HG02588 (cell line): ENCODE data around the gene DNM2.
"Not testable (repeated sequence)": the region's sequence is repeated elsewhere in the genome, so short reads cannot be mapped to it uniquely, and the experiment has no call there.

Source experiments
- ATAC-seq: cut with Tn5 transposase; IDR thresholded peaks from one replicate; pipeline ENCODE4 v1.9.1; 2021; ENCODE audit warnings: mild to moderate bottlenecking, moderate library complexity; ENCODE audit not compliant: unreplicated experiment

The DNM2 gene

DNA sequence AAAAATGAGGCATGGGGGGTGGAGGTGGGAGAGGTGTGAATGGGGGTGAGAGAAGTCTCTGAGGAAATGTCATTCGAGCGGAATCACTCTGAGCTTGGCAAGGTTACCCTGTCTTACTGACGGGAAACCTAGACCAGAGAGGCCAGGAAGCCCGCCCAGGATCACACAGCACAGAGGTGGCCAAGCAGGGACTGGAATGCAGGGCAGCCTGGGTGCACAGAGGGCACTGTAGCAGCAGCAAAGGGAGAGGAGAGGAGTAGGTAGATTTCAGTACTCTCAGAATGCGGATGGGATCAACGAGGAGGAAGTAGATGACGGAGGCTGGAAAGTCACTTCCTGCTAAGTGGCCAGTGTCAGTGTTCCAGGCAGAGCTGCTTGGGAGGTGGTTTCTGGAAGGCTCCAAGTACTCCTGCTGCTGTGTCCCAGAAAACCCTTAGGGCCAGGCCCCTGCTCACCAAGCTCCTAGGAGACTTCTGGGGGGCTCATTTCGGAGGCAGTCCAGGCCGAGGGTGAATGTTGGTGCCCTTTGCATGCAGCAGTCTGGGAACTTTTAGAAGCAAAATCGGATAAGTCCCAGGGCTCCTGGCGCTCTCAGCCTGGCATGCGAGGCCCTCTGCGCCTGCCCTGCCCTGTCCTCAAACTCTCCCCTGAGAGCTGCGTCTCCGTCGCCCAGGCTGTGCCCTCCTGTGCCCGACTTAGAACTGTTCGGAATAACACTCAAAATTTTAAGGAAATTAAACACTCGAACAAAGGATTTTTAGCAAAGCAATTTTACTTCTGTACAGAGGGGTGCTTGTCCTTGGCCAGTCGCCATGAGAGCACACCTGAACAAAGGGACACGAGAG, 33.5 kb downstream of the DNM2 start:
- ATAC-seq, result no peak

DNA sequence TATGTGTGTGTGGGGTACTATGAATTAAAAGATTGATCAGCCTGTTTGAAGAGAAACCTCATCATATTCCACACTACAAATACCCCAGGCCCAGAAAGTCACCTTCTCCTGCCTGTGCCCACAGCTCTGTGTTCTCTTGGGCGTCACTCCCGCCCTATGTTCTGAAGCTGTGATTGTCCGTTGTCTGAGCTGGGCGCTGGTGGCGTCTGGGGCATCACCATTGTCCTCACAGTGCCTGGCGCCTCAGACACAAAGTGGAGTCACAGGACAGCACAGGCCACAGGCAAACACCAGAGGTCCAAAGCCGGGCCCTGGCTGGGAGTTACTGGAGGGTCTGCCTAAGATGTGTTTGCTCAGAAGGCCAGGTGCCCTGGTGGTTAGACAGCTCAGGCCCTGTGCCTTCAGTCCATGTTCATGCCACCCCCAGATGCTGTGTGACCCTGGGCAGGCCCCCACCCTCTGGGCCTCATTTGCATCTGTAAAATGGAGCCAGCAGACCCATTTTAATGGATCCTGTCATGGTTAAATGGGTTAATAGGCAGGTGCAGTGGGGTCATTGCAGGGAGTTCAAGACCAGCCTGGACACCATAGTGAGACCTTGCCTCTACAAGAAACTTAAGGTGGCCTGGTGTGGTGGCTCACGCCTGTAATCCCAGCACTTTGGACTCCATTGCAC, 34.5 kb downstream of the DNM2 start:
- no peak for ATAC-seq

DNA sequence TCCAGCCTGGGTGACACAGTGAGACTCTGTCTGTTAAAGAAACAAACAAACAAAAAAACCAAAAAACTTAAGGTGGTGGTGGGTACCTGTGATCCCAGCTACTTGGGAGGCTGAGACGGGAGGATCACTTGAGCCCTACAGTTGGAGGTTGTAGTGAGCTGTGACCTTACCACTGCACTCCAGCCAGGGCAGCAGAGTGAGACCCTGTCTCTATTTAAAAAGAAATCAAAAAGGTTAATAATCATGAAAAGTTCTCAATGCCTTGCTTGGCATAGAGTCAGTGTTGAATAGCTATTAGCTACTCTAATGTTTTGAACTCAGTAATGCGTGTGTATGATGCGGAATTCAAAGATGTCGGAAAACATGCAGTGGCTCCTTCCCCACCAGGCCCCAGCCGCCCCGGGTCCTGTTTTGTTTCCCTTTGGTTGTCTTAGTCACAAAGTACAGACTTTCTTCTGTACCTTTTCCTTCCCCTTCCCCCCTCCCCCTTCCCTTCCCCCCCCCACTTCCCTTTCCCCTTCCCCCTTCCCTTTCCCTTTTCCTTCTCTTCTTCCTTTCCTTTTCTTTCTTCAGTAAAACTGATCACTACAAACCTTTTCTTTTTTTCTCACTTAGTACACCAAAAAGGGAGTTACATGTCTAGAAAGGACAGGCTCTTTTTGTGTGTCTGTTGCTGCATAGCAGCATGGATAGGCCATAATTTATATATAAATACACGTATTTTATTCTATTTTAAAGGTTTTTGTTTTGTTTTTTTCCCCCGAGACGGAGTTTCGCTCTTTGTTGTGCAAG, 35.2 kb downstream of the DNM2 start:
- no peak for ATAC-seq

DNA sequence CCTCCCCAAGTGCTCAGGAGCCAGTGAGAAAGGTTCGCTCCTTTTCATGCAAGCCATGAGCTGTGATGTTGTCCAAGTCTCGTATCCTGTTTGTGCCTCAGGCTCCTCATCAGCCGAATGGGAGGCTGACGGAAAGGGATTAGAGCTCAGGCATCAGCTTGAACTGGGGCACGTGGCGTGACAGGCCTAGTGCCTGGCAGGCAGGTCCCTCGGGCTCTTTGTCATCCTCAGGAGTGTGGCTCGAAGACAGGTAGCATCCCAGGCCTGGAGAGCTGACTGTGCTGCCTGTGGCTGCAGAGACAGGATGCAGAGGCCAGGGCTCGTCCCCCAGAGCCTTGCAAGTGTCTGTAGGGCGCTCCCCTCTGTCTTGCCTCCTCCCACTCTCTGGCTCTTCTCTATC, 38.5 kb downstream of the DNM2 start:
- no peak for ATAC-seq

DNA sequence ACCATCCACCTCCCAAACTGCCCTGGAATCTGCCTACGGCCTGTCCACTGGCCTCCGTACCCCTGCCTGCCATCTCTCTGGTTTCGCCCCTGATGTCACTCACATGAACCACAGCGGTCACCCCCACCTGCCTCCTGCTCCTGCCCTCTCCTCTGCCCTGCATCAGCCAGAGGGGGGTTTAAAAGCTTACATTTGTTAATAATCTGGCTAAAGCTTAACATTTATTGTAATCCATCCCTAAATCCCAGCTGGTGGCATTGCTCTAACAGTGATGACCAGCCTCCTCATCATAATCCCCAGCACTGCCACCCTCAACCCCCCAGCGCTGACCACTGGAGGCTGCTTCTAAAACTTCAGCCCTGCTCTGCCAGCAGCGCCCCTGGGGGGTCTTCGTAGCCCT, 38.9 kb downstream of the DNM2 start:
- no peak for ATAC-seq

DNA sequence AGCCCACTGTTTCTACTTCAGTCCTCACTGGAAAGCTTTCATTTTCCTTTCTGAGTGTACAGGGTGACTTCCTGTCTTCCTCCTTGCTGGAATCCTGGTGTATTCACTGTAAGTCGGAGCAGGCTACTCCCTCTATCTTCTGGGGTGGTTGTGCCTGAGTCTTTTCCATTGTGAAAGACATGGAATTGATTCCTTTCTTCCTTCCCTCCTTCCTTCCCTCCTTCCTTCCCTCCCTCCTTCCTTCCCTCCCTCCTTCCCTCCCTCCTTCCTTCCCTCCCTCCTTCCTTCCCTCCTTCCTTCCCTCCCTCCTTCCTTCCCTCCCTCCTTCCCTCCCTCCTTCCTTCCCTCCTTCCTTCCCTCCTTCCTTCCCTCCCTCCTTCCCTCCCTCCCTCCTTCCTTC, 40.2 kb downstream of the DNM2 start:
- ATAC-seq, result not testable (repeated sequence)

DNA sequence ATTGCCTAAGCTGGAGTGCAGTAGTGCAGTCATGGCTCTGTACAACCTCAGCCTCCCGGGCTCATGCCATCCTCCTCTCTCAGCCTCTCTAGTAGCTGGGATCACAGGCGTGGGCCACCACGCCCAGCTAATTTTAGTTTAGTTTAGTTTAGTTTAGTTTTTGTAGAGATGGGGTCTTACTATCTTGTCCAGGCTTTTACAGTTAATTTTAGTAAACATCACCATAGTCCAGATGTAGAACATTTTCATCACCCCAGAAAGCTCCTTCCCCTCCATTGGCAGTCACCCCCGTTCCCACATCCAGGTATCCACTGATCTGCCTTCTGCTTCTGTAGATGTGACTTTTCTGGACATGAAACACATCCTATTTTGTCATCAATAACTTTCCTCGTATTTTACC, 41.1 kb downstream of the DNM2 start:
- ATAC-seq, result no peak

DNA sequence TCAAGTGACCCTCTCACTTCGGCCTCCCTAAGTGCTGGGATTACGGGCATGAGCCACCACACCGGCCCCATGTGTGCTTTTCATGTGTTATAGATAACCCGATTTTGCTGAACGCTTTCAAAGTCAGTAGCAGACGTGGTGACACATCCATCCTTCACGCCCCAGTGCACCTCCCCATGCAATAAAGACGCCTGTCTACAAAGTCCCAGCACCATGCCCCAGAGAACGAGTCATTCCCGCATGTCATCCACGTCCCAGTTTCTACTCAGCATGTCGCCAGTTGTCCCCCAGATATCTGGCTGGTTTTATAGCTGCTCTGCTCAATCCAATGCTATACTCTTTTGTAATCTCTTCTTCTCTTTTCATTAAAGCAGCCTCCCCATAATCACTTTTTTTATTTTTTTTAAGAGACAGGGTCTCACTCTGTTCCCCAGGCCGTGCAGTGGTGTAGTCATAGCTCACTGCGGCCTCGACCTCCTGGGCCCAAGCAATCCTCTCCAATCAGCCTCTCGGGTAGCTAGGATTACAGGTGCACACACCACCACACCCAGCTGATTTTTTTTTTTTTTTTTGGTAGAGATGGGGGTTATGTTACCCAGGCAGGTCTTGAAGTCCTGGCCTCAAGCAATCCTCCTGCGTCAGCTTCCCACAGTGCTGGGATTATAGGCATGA, 42.5 kb downstream of the DNM2 start:
- peak; percentile 19 for ATAC-seq

DNA sequence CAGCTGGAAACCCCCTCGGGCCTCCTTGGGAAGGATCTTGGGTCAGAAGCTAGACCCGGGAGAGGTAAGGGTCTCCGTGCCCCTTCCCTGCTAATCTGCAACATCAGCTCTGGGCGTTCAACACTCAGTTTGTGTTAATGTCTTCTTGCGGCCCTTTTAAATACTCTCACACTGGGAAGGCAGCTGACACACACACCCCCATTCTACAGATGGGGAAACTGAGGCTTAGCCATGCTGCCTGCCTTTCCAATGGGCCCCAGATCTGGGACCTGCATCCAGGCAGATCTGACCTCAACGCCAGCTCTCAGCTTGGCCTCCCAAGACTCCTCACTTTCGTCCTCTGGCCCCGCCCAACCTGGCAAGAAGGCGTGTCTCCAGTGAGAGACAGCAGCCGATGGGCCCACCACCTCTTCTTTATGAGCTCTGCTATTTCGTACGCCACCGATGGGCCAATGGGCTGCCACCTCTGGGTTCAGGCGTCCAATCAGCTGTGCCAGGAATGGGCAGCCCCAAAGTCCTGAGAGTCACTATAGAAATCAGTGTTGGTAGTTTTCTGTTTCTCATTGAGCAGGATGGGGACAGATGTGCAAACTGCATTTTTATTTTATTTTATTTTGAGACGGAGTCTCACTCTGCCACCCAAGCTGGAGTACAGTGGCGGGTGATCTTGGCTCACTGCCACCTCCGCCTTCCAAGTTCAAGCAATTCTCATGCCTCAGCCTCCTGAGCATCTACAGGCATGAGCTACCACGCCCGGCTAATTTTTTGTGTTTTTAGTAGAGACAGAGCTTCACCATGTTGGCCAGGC, 43.8 kb downstream of the DNM2 start:
- no peak for ATAC-seq

DNA sequence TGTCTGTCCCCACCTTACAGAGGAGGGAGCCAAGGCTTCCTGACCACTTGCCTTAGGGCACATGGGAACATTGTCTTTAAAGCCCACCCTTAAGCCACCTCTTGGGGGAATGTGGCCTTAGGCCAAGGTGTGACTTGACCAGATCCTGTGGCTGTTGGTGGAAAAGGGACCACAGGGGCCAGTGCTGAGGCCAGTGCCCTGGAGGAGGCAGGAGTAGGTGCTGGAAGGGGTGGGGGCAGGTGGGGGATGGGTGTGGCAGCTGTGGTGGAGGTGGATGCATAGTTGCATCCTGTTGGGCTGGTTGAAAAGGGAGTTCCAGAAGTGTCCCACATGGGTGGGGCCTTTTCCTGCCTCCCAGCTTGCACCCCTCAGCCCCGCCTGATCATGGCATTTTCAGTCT, 44.8 kb downstream of the DNM2 start:
- no peak for ATAC-seq

DNA sequence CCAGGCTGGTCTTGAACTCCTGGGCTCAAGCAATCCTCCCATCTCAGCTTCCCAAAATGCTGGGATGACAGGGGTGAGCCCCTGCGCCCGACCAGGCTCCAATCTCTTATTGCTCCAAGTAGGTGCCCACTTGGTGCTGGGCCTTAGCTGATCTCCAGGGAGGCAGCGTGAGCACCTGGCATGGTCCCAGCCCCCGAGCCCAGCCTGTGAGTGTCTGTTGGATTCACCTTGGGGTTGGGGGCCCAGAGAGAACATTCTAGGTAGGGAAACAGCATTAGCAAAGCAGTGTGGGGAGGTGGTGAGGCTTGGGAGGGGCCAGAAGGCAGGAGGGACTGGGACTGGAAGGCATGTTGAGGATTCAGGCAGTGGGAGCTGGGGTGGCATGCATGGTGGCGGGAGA, 45.5 kb downstream of the DNM2 start:
- ATAC-seq, result no peak

DNA sequence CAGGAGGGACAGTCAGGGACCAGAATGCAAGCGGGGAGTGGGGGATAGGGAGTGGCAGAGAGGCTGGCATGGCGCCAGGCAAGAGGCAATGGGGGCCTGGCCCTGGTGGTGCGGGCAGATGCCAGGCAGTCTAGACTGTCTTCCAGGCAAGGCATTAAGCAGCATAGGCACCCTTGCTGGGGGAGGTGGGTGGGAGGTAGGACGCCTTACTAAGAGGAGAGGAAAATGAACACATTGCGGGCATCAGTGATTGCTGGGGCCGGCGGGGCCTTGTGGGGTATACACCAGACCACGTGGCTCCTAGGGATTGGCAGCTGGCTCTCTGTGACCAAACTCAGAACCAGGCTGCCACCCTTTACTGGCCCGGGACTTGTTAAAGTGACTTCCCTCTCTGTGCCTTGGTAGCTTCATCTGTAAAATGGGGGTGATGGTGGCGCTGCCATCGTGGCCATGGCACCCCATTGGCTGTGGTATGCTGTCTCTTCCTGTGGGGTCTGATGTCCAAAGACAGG, 46.0 kb downstream of the DNM2 start:
- ATAC-seq, result no peak

DNA sequence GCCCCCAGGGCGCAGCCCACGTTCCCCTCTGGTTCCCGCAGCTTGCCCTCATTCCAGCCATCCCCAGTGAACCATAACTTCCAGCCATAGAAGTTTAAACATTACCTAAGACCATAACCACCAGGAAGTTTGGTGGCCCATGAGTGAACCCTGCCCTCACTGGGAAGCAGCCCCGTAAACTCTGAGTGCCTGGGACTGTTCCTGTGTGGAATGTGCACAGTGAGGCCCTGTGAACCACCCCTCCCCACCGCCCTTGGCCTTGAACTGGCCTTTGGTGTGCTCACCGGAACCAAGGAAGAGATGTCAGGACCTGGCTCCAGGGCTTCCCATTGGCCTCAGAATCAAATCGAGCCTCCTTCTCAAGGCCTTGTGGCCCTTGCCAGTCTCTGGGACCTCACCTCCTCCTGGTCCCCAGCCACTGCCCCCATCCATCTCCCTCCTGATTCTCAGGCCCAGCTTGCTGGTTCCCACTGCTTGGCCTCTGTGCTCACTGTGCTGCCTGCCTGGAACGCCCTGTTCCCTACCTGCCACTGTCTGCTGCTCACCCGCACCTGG, 46.5 kb downstream of the DNM2 start:
- ATAC-seq, result no peak

DNA sequence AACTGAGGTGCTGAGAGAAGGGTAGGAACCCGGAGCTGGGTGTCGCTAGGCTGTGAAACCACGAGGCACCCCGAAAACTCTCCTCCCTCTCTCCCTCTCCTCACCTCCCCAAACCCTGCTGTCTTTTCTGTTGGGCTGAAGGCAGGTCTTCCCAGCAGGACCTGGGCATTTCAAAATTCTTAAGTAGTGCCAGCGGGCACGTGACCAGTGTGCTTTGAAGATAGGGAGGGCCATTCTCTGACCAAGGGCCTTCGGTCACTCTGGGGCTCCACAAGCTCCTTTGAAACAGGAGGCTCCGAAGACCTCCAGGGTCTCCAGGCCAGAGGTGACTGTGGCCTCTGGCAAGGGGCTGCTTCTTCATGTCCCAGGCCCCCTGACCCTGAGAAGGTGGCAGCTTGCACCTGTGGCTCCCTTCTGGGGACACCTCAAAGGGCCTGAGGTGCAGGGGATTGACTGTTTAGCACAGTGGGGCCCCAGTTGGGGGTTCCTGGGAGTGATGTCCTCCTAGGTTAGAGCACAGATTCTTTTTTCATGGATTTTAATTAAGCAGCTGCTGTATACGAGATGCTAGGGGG, 48.3 kb downstream of the DNM2 start:
- ATAC-seq, result no peak

DNA sequence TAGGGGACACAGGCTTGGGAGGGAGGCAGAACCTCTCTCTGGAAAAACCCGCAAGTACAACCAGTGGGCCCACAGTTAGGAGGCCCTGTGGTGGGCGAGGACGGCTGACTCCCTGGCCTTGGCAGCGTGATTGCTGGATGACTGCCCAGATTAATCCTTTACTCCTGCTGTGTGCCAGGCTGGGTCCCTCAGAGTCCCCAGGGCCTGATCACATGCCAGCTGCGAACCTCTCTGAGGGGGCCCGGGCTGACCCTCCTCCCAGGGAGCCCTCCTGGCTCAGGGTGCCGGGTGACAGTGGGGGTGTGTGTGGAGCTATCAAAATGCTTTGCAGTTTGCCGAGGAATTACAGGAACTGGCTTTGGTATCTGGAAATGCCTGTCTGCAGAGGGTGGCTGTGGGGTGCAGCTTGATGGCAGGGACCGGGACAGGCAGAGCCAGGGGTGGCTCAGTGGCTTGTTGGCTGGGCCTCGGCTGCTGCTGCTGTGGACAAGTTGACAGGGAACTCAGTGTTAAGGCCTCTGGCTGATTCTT, 48.9 kb downstream of the DNM2 start:
- no peak for ATAC-seq

DNA sequence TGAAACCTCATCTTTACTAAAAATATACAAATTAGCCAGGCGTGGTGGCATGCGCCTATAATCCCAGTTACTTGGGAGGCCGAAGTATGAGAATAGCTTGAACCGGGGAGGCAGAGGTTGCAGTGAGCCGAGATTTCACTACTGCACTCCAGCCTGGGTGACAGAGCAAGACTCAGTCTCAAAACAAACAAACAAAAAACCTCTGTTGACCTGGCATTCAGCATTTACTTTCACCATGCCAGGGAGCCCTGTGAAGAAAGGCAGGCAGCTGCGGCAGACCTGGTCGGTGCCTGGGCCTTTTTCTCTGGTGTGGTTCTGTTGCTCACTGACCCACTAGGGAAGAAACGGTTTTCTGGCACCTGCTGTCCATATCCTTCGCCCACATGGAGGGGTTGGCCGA, 49.8 kb downstream of the DNM2 start:
- no peak for ATAC-seq

DNA sequence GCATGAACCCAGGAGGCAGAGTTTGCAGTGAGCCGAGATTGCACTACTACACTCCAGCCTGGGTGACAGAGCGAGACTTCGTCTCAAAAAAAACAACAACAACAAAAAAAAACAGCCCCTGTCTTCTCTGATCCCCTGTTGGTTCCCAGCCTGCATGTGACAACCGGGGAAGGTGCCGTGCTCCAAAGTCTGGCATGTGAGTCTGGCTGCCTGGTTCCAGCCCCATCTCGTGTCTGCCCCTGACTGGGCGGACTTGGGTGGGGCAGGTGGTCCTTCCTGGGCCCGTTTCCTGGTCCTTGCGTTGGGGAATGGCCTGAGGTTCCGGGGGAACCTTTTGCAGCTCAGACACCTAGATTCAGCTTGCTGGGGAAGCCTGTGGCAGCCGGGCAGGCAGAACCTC, 50.5 kb downstream of the DNM2 start:
- no peak for ATAC-seq

DNA sequence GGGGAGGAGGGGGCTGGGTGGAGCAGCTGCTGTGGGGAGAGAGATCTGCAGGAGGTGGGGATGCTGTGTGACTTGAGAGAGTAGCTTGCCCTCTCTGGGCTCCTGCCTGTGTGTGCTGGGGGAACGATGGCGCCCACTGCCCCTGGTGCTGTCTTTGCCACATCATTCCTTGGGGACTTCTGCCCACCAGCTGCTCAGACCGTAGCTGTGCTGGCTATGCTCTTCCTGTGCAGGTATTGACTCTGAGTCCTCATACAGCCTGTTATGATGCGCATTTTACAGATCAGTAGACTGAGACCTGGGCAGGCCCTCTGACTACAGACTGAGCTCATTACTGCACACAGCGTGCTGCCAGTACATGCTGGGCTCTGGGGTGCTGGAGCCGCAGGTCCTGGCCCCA, 51.1 kb downstream of the DNM2 start:
- ATAC-seq, result no peak
